ENCODE data around the gene GBGT1.

The GBGT1 gene

GRCh38 chr9:133104718-133105460 is 58.8 kb downstream of the GBGT1 start:
- DNase-seq (ENCODE audit: low read depth in 2 of 3, low spot score in 2 of 3): no peak

DNA sequence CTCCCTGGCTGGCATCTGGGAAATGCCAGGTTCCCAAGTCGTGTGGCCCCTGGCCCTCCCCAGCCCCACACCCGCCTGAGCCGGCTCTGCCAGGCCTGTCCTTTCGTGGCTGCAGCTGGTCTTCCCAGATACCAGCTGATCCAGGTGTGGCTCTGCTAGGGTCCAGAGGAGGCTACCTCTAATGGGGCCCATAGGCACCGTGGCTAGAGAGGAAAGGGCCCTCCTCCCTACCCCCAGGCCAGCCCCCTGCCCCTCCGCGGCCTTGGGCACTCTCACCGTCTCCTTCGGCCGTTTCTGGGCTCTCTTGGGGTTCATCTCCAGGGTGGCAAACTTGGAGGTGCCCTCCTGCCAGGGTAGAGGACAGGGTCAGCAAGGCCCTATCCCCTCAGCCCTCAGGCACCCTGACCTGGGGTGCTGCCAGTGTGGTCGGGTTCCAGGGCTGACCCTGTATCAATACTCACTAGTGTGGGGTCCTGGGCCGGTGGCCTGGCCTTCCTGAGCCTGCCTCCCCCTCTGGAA is 59.7 kb downstream of the GBGT1 start:
- DNase-seq (ENCODE audit: low read depth in 2 of 3, low spot score in 2 of 3): no peak

GRCh38 chr9:133103183-133103986 is 60.3 kb downstream of the GBGT1 start:
- DNase-seq (ENCODE audit: low read depth in 2 of 3, low spot score in 2 of 3): no peak
